AG04450 (cell line): ENCODE results near the gene FBXO15. TPM values are rescaled to one million over a fixed set of nuclear protein-coding genes. Genes with fewer than 3 reads are reported as not detected.
A peak's percentile ranks its signal among the peaks of the same experiment; 100 is the strongest.

Experiments used
- CTCF ChIA-PET: fragments of 300-600, 350-600 bp; formaldehyde crosslinking; extraction: SDS; loops from one replicate; lab custom pipeline; 2022; ENCODE audit warnings: antibody characterized with exemption, inconsistent platforms; lab: Charles Lee
- POLR2A ChIA-PET: fragments of 350-600 bp; formaldehyde crosslinking; extraction: SDS; loops from one replicate; lab custom pipeline; 2021; ENCODE audit warnings: antibody characterized with exemption, inconsistent platforms; lab: Yijun Ruan, JAX
- DNase-seq: peaks from one replicate; pipeline ENCODE4 v3.0.0-alpha.2; 2011; ENCODE audit warnings: low read depth, low spot score
- H3K27ac ChIP-seq: one replicate; pipeline ENCODE4 v1.5.1; 2012; ENCODE audit warnings: low read depth, low read length, control low read depth
- H3K27me3 ChIP-seq: one replicate; pipeline ENCODE4 v1.6.0; 2012; ENCODE audit warnings: low read length; ENCODE audit not compliant: control insufficient read depth, insufficient read depth
- H3K4me3 ChIP-seq: 2 replicates; pipeline ENCODE4 v1.5.1; 2011; ENCODE audit warnings: mild to moderate bottlenecking, low read depth, low read length, control low read depth
- H3K9me3 ChIP-seq: 2 replicates; pipeline ENCODE4 v1.5.1; 2012; ENCODE audit warnings: low read length; ENCODE audit not compliant: control insufficient read depth, insufficient read depth
- polyA plus RNA-seq: library from polyadenylated mRNA; depleted of rRNA; stranded (reverse); fragments of >200 nt; gene quantifications from 2 replicates; pipeline ENCODE4 v1.2.3, GENCODE V29; 2011
- TF ChIP-seq, protein P1 (sequence below): IDR thresholded peaks from 2 replicates; pipeline ENCODE4 v1.5.1; 2011; ENCODE audit warnings: low read depth, low read length, control low read depth, inconsistent platforms

The FBXO15 gene
- polyA plus RNA-seq, 1 experiment, result 1.4 TPM

DNA sequence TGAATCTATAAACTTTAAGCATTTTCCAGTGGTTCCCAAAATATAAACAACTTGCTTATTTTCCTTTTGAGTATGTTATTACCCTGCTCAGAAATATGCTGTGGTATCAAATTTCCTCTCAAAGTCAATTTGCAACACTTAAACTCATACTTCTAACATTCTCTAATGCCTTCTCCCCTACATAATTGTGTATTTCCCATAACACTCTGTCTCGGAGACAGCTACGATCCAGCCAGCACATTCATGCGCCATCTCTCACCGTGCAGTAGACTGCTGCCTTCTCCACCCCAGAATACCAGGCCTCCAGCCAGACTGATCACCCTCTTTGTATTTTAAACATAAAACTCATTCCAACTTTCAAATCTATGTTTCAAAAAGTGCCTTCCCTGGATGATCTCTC lies 42.5 kb upstream of the FBXO15 start:
- CTCF ChIA-PET, result interaction anchor here (0.6 to 5.1 kb wide), 3 partner anchors 152 to 361 kb away, joined by 3 to 29 read pairs (median 7); no protein-coding TSS in a partner anchor
- H3K27ac ChIP-seq, result peak overlapping the region; percentile 75
- TF ChIP-seq, protein P1, sequence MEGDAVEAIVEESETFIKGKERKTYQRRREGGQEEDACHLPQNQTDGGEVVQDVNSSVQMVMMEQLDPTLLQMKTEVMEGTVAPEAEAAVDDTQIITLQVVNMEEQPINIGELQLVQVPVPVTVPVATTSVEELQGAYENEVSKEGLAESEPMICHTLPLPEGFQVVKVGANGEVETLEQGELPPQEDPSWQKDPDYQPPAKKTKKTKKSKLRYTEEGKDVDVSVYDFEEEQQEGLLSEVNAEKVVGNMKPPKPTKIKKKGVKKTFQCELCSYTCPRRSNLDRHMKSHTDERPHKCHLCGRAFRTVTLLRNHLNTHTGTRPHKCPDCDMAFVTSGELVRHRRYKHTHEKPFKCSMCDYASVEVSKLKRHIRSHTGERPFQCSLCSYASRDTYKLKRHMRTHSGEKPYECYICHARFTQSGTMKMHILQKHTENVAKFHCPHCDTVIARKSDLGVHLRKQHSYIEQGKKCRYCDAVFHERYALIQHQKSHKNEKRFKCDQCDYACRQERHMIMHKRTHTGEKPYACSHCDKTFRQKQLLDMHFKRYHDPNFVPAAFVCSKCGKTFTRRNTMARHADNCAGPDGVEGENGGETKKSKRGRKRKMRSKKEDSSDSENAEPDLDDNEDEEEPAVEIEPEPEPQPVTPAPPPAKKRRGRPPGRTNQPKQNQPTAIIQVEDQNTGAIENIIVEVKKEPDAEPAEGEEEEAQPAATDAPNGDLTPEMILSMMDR, result no peak

DNA sequence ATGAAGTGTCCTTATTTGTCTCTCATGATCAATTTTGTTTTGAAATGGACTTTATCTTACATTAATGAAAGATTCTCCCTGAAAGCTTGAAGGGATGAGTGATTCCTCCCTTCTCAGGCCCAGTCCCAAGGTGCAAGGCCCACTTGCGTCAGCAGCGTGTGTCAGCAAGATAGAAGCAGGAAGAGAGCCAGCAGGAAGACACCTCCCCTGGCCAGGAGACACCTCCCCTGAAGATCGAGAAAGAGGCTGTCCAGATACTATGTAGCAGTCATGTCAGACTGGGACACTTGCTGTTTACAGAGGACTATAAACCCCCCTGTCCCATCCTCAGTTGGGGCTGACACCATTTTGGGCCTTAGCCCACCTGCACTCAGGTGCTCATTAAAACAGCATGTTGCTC lies 39.0 kb upstream of the FBXO15 start:
- DNase-seq, result no peak
- TF ChIP-seq, protein P1, result no peak
- no peak overlapping the region for H3K4me3 ChIP-seq
- H3K27me3 ChIP-seq, result peaks cover 12% of the 10 kb centered on the region
- no peaks in the 10 kb centered on the region for H3K9me3 ChIP-seq
- POLR2A ChIA-PET, result no interaction called here
- CTCF ChIA-PET, result no interaction called here
- H3K27ac ChIP-seq, result no peak overlapping the region

More for the DNA sequence above, 42.5 kb upstream of the FBXO15 start:
- Histone ChIP-seq H3K9me3 (no peaks in the 10 kb centered on the region), H3K4me3 (no peak overlapping the region), H3K27me3 (peaks cover 3% of the 10 kb centered on the region)
- POLR2A ChIA-PET, result interaction anchor here (0.7 kb wide), 1 partner anchor 43 kb away, joined by 3 read pairs; no protein-coding TSS in a partner anchor
- peak; percentile 60 for DNase-seq

DNA sequence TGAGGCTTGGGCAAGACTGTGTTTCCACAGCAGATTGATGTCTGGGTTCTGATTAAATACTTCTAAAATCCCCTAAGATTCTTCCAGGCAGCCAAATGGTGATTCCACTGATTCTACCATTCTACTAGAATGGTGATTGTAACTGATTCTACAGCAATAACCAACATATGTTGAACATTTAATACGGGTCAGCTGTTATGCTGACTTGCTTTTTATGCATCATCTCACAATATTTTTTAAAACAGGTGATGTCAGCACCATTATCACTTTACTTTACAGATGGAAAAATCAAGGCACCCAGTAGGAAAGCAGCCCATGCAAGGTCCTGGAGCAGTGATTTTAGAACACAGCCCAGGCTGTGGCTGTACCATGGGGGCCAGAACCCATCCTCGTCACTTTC lies 38.2 kb upstream of the FBXO15 start:
- no peaks in the 10 kb centered on the region for H3K9me3 ChIP-seq
- DNase-seq, result no peak
- TF ChIP-seq, protein P1, result no peak
- POLR2A ChIA-PET, result no interaction called here
- CTCF ChIA-PET, result interaction anchor here (1.1 kb wide), 1 partner anchor 366 kb away, joined by 4 read pairs; no protein-coding TSS in a partner anchor
- no peak overlapping the region for H3K27ac ChIP-seq
- no peak overlapping the region for H3K4me3 ChIP-seq
- peaks cover 12% of the 10 kb centered on the region for H3K27me3 ChIP-seq

GRCh38 chr18:74184875-74185274 lies 37.2 kb upstream of the FBXO15 start:
- ChIA-PET CTCF (interaction anchor here (1.1 kb wide), 1 partner anchor 367 kb away, joined by 4 read pairs; no protein-coding TSS in a partner anchor), POLR2A (no interaction called here)

GRCh38 chr18:74183130-74183529 lies 35.5 kb upstream of the FBXO15 start:
- peaks cover 20% of the 10 kb centered on the region for H3K27me3 ChIP-seq
- TF ChIP-seq, protein P1, result no peak
- DNase-seq, result no peak
- ChIA-PET CTCF (interaction anchor here (0.6 kb wide), 1 partner anchor 12 kb away, joined by 3 read pairs; no protein-coding TSS in a partner anchor), POLR2A (no interaction called here)
- H3K27ac ChIP-seq, result no peak overlapping the region
- H3K9me3 ChIP-seq, result no peaks in the 10 kb centered on the region
- H3K4me3 ChIP-seq, result no peak overlapping the region

More at GRCh38 chr18:74184875-74185274, 37.2 kb upstream of the FBXO15 start:
- Histone ChIP-seq H3K27ac (no peak overlapping the region), H3K4me3 (no peak overlapping the region), H3K27me3 (peaks cover 18% of the 10 kb centered on the region), H3K9me3 (no peaks in the 10 kb centered on the region)
- DNase-seq, result no peak
- TF ChIP-seq, protein P1, result no peak
